Erythroblast (primary cell): ENCODE data around the gene KIAA0513.

ENCODE experiments used
- DNase-seq, 2 experiments: peaks; one replicate each; lab custom pipeline; 2025; lab: John Stamatoyannopoulos, UW
- GATA1 ChIP-seq: IDR thresholded peaks from 2 replicates; pipeline ENCODE4 v1.6.1; 2011; ENCODE audit warnings: low read depth, mild to moderate bottlenecking, control low read depth, low read length, moderate library complexity
- POLR2A ChIP-seq: IDR thresholded peaks from 2 replicates; pipeline ENCODE4 v1.6.1; 2011; ENCODE audit warnings: mild to moderate bottlenecking, low read length

KIAA0513 gene

DNA sequence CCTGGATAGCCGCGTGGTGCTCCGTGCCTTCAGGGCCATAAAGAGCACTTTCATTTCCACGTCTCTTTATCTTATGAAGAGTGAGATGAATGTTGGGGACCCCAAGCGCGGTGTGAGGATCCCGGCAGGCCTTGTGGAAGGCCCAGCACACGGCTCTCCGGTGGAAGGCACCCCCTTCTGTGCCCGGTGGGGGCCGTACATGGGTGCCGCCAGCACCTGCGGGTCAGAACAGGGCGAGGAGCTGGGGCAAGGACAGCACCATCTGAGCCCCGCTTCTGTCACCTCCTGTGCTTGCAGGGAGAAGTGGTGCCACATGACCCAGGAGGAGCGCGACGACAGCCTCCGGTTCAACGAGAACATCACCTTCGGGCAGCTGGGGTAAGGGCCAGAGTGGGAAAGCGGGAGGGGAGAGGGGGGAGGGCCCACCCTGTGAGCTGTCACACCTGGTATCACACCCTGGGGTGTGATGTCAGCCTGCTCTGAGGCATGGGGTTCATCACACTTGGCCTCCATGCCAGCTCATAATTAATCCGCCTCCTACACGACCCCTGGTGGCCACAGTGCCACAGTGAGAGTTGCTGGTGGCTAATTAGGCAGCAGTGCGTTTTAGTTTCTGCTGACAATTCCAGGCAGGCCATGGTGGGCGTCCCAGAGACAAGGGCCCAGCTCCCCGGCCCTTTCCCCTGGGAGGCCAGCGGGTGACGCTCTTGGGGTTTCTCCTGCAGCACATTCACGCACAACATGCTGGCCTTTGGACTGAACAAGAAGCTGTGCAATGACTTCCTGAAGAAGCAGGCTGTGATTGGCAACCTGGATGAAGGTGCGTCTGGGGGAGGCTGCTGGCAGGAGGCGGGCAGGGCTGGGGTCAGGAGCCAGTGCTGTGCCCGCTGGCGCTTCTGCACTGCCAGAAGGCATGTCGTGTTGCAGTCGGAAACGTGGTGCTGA lies 59.0 kb downstream of the KIAA0513 start:
- DNase-seq = peak; percentile 77 to 88
- TF ChIP-seq POLR2A (no peak), GATA1 (no peak)

- no peak for TF ChIP-seq POLR2A
- TF ChIP-seq GATA1 = no peak
Observed at GRCh38 chr16:85087899-85088569, 60.4 kb downstream of the KIAA0513 start.

DNA sequence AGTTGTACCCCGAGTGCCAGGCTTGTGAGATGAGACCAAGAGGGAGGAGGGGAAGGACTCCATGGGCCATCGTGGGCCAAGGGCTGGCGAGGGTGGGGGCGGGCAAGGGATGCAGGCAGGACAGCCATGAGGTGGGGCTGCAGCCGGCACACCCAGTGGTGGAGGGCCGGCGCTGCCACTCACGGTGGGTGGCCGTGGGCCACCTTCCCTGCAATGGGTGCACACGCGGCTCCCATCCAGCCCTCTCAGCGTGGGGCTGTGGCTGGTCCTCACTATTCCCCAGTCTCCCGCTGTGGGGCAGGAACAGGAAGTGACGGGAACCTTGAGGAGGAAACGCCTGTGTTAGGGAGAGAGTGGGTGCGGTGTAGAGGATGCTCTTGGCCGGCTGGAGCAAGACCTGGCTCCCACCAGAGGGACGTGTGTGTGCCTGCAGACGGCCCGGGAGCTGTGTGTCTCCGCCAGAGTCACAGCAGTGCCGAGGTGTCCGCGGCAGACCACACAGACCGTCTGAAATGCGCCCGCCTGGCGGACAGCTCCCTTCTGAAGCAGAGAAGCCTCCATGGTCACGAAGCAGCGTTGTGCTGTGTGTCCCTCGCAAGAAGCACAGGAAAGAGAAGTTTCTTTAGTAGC lies 61.1 kb downstream of the KIAA0513 start:
- no peak for DNase-seq
- TF ChIP-seq POLR2A (no peak), GATA1 (no peak)

More at GRCh38 chr16:85087899-85088569, 60.4 kb downstream of the KIAA0513 start:
- DNase-seq = no peak

DNA sequence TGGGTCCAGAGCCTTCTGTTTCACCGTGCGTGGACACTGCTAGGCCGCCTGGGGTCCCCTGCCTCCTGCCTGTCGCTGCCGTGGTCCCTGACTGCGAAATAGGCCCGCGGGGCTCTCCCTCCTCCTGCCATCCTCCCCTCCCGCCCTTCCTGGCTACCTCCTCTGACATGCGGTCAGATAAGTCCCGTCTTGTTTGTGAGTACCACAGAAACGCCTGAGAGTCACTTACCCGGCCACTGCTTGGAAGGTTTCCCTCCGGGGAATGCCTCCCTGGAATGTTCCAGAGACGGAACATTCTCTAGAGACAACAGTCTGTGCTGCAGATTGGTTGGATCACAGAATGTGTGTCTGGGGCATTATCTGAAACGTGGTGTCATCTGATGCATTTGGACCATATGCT lies 61.9 kb downstream of the KIAA0513 start:
- no peak for DNase-seq
- TF ChIP-seq POLR2A = no peak
- TF ChIP-seq GATA1 = no peak

- DNase-seq = no peak
- TF ChIP-seq POLR2A (no peak), GATA1 (no peak)
Observed at GRCh38 chr16:85090181-85090580, 62.6 kb downstream of the KIAA0513 start.

- DNase-seq = no peak
- no peak for TF ChIP-seq POLR2A
- TF ChIP-seq GATA1 = no peak
Observed at GRCh38 chr16:85090873-85091521, 63.4 kb downstream of the KIAA0513 start.

- no peak for TF ChIP-seq POLR2A
- no peak for TF ChIP-seq GATA1
- DNase-seq = no peak
Observed at GRCh38 chr16:85091522-85091910, 63.9 kb downstream of the KIAA0513 start.

DNA sequence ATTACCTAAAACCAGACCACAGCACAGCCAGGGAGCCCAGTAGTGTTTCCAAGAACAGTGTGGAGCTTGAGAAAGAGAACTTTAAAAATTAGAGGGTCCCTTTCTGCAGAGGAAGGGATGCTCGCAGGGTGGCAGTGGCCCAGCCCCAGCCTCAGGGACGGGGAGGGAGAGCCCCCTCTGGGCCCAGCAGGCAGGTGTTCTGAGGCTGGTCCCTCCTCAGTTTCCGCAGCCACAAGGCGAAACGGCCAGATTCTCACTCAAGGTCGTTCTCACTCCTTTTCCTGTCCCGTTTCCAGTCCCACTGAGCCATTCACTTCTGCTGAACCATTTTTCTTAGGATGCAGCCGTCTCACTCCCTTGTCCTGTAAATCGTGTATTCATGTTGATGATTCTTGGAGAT lies 64.7 kb downstream of the KIAA0513 start:
- DNase-seq = no peak
- TF ChIP-seq GATA1 = no peak
- no peak for TF ChIP-seq POLR2A

- TF ChIP-seq GATA1 (no peak), POLR2A (no peak)
- no peak for DNase-seq
Observed at GRCh38 chr16:85092851-85093250, 65.3 kb downstream of the KIAA0513 start.

DNA sequence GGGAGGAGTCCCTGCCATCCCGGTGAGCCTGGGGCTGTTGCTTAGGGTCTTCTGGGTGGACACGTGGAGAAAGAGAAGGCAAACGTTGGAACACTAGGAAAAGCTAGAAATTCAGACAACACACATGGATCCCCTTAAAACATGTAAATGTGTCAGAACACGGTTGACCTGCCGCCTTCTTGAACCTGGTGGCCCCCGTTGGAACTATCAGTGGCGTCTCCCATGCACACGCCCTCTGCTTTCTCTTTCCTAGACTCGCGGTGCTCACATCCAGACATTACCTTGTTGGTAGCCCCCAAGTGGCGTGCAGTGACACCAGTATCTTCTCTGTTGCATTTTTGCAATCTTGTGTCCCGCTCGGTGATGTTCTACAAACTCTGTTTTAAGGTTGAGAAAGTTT lies 66.1 kb downstream of the KIAA0513 start:
- TF ChIP-seq GATA1 (no peak), POLR2A (no peak)
- DNase-seq = no peak

DNA sequence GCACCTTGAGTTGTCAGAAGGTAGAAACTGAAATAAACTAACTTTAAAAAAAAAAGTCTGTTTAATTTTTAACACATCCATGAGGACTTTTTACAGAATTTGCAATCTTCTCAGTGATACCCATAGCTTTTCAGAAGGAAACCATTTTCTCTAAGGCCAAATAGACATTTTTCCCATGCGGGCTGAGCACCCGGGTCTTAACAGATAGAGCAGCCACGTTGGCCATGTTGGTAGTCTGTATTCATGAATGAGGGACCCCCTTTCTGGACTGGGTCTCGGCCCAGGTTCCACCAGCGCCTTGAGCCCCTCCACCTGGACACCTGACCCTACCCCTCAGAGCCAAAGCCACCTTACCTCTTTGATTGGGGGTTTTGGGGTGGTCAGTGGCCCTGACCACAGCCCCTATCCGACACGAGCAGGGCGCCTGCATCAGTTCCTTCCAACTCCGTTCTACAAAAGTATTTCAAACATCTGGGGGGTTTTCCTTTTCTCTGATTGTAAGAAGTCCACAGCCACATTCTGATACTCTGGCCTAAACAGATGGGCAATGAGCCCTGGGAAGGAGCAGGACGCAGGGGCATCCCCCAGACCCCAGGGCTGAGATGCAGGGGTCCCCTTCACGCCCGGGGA lies 66.7 kb downstream of the KIAA0513 start:
- DNase-seq = no peak
- no peak for TF ChIP-seq GATA1
- TF ChIP-seq POLR2A = no peak

DNA sequence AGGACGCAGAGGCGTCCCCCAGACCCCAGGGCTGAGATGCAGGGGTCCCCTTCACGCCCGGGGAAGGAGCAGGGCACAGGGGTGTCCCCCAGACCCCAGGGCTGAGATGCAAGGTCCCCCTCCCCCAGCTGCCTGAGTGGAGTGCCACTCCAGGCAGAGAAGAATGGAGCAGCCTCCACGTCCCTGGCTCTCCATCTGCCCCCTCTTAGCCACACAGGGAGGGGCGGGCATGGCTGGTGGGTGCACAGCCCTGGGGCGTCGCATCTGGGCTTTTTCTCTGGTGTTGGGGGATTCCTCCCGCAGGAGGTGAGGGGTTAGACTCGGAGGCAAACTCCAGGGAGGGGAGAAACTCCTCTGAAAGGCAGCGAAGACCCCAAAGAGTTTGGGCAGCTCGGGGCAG lies 67.2 kb downstream of the KIAA0513 start:
- TF ChIP-seq POLR2A (no peak), GATA1 (no peak)
- no peak for DNase-seq

DNA sequence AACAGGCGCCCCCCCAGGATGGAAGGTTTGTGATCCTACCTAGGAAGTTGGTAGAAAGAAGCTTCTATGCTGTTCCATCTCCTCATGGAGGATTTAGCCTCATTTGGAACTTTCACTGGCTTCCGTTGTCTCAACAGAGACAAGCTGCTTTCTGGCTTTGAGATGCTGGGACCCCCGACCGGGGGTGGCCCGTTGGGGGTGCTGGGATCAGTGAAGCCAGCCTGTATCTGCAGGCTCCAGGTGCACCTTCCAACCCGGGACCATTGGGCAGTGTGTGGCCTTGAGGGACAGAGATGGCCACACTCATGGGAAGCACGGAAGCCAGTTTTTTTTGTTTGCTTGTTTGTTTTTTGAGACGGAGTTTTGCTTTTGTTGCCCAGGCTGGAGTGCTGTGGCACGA lies 69.3 kb downstream of the KIAA0513 start:
- TF ChIP-seq GATA1 (no peak), POLR2A (no peak)
- no peak for DNase-seq

GRCh38 chr16:85098565-85098964 lies 71.0 kb downstream of the KIAA0513 start:
- no peak for DNase-seq
- TF ChIP-seq GATA1 = no peak
- TF ChIP-seq POLR2A = no peak

GRCh38 chr16:85100265-85100664 lies 72.7 kb downstream of the KIAA0513 start:
- no peak for DNase-seq

More at GRCh38 chr16:85100265-85100664, 72.7 kb downstream of the KIAA0513 start:
- TF ChIP-seq POLR2A (no peak), GATA1 (no peak)
